Measurements from ENCODE around the gene COQ8A. TPM values are rescaled to one million over a fixed set of nuclear protein-coding genes. Genes with fewer than 3 reads are reported as not detected.

COQ8A gene
- polyA plus RNA-seq, 1 donor from 2014 or later: 13.2 TPM

DNA sequence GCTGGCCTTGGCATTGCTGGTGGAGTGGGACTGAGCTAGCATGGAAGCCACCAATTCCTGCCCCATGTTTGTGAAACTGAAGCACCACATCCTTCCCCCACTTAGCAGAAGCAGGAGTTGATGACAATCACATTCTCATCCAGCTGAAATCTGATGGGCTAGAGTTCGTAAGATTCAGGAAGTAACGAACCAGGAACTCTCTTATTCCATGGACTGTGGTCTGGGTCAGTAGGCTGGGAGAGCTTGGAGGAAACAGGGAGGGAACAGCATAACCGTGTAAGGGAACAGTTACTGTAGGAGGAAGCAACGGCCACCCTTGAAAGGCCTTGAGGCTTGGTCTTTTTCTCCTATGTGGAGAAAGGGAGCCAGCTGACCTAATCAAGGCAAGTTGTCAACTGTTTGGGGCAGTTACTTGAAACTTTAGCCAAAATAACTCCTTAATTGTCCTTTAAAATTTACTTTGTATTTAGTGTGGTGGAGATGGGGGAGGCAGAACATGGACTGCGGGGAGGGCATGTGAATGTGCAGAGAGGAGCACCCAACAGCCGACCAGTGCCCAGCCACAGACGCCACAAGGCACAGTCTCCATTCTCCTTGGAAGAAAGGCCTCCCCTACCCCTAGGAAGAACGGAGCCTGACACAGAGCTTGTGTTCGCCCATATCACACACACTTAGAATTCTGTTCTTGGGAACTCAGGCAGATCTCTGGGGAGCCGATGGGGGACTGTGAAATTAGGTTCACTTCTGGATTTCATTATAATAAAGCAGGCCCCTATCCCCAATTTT lies 2.0 kb upstream of the COQ8A start:
- H3K36me3 ChIP-seq (ENCODE audit: insufficient read depth, low read length): no peaks in the 10 kb centered on the region
- H3K79me2 ChIP-seq (replicated peaks; ENCODE audit: insufficient read depth, low read length): no peaks in the 10 kb centered on the region
- no peaks in the 10 kb centered on the region for H3K9me3 ChIP-seq (ENCODE audit: low read length)
- no peak overlapping the region for H3K4me3 ChIP-seq (ENCODE audit: low read length)
- no peak overlapping the region for H2AFZ ChIP-seq (ENCODE audit: low read depth, low read length)
- no peaks in the 10 kb centered on the region for H3K27me3 ChIP-seq (ENCODE audit: insufficient read depth, low read depth, low read length)
- no peaks in the 10 kb centered on the region for H4K20me1 ChIP-seq (ENCODE audit: insufficient read depth)
- H3K27ac ChIP-seq (ENCODE audit: low read length): no peak overlapping the region
- no peaks in the 10 kb centered on the region for H3F3A ChIP-seq (ENCODE audit: insufficient read depth, low read length, poor library complexity, severe bottlenecking)
- TF ChIP-seq, protein P1, sequence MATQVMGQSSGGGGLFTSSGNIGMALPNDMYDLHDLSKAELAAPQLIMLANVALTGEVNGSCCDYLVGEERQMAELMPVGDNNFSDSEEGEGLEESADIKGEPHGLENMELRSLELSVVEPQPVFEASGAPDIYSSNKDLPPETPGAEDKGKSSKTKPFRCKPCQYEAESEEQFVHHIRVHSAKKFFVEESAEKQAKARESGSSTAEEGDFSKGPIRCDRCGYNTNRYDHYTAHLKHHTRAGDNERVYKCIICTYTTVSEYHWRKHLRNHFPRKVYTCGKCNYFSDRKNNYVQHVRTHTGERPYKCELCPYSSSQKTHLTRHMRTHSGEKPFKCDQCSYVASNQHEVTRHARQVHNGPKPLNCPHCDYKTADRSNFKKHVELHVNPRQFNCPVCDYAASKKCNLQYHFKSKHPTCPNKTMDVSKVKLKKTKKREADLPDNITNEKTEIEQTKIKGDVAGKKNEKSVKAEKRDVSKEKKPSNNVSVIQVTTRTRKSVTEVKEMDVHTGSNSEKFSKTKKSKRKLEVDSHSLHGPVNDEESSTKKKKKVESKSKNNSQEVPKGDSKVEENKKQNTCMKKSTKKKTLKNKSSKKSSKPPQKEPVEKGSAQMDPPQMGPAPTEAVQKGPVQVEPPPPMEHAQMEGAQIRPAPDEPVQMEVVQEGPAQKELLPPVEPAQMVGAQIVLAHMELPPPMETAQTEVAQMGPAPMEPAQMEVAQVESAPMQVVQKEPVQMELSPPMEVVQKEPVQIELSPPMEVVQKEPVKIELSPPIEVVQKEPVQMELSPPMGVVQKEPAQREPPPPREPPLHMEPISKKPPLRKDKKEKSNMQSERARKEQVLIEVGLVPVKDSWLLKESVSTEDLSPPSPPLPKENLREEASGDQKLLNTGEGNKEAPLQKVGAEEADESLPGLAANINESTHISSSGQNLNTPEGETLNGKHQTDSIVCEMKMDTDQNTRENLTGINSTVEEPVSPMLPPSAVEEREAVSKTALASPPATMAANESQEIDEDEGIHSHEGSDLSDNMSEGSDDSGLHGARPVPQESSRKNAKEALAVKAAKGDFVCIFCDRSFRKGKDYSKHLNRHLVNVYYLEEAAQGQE (IDR thresholded peaks at IDR 0.05; ENCODE audit: borderline replicate concordance): no peak
- no peak for TF ChIP-seq EP300 (conservative IDR thresholded peaks at IDR 0.05; ENCODE audit: poor library complexity, severe bottlenecking)
- no peak for TF ChIP-seq POLR2AphosphoS5 (IDR thresholded peaks at IDR 0.05)
- no peak for TF ChIP-seq TAF1 (IDR thresholded peaks at IDR 0.05; ENCODE audit: low read depth)
- no peak for TF ChIP-seq MXI1 (conservative IDR thresholded peaks at IDR 0.05; ENCODE audit: poor library complexity, severe bottlenecking)
- no peak for TF ChIP-seq EZH2 (IDR thresholded peaks at IDR 0.05; ENCODE audit: borderline replicate concordance, insufficient read depth, low read length, poor library complexity, severe bottlenecking)
- TF ChIP-seq SMC3 (conservative IDR thresholded peaks at IDR 0.05; ENCODE audit: poor library complexity): no peak
- TF ChIP-seq, protein P2, sequence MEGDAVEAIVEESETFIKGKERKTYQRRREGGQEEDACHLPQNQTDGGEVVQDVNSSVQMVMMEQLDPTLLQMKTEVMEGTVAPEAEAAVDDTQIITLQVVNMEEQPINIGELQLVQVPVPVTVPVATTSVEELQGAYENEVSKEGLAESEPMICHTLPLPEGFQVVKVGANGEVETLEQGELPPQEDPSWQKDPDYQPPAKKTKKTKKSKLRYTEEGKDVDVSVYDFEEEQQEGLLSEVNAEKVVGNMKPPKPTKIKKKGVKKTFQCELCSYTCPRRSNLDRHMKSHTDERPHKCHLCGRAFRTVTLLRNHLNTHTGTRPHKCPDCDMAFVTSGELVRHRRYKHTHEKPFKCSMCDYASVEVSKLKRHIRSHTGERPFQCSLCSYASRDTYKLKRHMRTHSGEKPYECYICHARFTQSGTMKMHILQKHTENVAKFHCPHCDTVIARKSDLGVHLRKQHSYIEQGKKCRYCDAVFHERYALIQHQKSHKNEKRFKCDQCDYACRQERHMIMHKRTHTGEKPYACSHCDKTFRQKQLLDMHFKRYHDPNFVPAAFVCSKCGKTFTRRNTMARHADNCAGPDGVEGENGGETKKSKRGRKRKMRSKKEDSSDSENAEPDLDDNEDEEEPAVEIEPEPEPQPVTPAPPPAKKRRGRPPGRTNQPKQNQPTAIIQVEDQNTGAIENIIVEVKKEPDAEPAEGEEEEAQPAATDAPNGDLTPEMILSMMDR (IDR thresholded peaks at IDR 0.05; ENCODE audit: poor library complexity, severe bottlenecking): no peak
- TF ChIP-seq RAD21 (conservative IDR thresholded peaks at IDR 0.05): no peak
- H3K9ac ChIP-seq (ENCODE audit: low read length): peak overlapping the region; percentile 86
- no peaks in the 10 kb centered on the region for H3K9me2 ChIP-seq (ENCODE audit: insufficient read depth, low read length)
- no peak overlapping the region for H3K4me2 ChIP-seq (ENCODE audit: low read length)

DNA sequence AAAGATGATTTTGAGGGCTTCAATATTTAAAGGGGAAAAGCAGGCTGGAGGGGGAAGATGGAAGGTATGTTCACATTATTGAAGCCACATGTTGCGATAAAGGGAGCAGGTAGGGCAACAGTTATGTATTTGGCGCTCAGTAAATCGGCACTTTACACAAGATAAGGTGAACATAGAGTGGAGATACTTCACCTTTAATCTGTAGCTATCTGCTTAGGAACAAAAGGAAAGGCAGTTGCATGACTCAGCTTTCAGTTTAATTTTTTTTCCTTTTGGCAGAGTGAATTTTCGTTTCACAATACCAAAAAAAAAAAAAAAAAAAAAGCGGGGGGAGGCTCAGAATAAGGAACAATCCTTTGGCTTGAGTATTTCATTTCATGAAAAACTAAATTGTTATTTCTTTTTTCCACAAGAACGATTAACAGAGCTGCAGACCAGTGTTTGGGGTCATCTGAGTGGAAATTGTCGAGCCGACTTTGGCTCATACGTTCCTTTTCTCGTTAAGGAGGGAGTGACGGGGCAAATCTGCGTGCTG lies 1.1 kb upstream of the COQ8A start:
- Histone ChIP-seq H3K4me3 (ENCODE audit: low read length) (peak overlapping the region; percentile 88), H3K9ac (ENCODE audit: low read length) (peak overlapping the region; percentile 86), H3F3A (ENCODE audit: insufficient read depth, low read length, poor library complexity, severe bottlenecking) (no peaks in the 10 kb centered on the region), H3K27ac (ENCODE audit: low read length) (peak overlapping the region; percentile 93), H4K20me1 (ENCODE audit: insufficient read depth) (no peaks in the 10 kb centered on the region), H3K9me2 (ENCODE audit: insufficient read depth, low read length) (no peaks in the 10 kb centered on the region), H3K36me3 (ENCODE audit: insufficient read depth, low read length) (no peaks in the 10 kb centered on the region), H2AFZ (ENCODE audit: low read depth, low read length) (peak overlapping the region; percentile 99), H3K79me2 (replicated peaks; ENCODE audit: insufficient read depth, low read length) (no peaks in the 10 kb centered on the region), H3K27me3 (ENCODE audit: insufficient read depth, low read depth, low read length) (no peaks in the 10 kb centered on the region), H3K9me3 (ENCODE audit: low read length) (no peaks in the 10 kb centered on the region), H3K4me2 (ENCODE audit: low read length) (peak overlapping the region; percentile 79)
- no peak for TF ChIP-seq POLR2AphosphoS5 (IDR thresholded peaks at IDR 0.05)
- no peak for TF ChIP-seq TAF1 (IDR thresholded peaks at IDR 0.05; ENCODE audit: low read depth)
- no peak for TF ChIP-seq MXI1 (conservative IDR thresholded peaks at IDR 0.05; ENCODE audit: poor library complexity, severe bottlenecking)
- TF ChIP-seq EP300 (conservative IDR thresholded peaks at IDR 0.05; ENCODE audit: poor library complexity, severe bottlenecking): no peak
- TF ChIP-seq SMC3 (conservative IDR thresholded peaks at IDR 0.05; ENCODE audit: poor library complexity): no peak
- TF ChIP-seq, protein P2 (IDR thresholded peaks at IDR 0.05; ENCODE audit: poor library complexity, severe bottlenecking): no peak
- TF ChIP-seq, protein P1 (IDR thresholded peaks at IDR 0.05; ENCODE audit: borderline replicate concordance): no peak
- TF ChIP-seq EZH2 (IDR thresholded peaks at IDR 0.05; ENCODE audit: borderline replicate concordance, insufficient read depth, low read length, poor library complexity, severe bottlenecking): no peak
- TF ChIP-seq RAD21 (conservative IDR thresholded peaks at IDR 0.05): no peak

Data from neural cell (in vitro differentiated cells).